ENCODE measurements around the gene PTPMT1.
A peak's percentile ranks its signal among the peaks of the same experiment; 100 is the strongest.
"Not testable (repeated sequence)": the region's sequence is repeated elsewhere in the genome, so short reads cannot be mapped to it uniquely, and the experiment has no call there.

Gene PTPMT1

DNA sequence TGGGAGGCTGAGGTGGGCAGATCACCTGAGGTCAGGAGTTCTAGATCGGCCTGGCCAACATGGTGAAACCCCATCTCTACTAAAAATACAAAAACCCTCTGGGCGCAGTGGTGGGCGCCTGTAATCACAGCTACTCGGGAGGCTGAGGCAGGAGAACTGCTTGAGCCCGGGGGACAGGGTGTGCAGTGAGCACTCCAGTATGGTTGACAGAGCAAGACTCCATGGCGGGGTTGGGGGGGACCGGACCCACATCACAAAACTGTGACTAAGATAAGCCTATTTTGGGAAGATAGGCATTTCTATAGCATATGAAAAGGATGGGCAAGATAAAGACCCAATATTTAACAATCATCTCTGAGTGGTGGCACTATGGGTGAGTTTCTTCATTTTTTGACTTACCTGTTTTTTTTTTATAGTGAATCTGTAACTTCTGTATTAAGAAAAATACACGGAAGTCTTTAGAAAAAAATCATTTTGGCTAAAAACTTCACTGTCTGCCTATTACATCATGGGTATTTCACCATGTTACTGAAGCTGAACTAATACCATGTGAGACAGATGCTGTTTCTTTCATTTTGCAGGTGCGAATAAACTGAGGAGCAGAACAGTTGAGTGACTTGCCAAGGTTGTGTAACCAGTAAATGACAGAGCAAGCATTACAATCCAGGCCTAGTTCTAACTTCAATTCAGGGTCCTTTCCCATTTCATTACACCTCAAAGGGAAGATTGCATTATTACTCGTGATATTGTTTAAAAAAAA, 14.9 kb upstream of the PTPMT1 start:
- no peak for DNase-seq

DNA sequence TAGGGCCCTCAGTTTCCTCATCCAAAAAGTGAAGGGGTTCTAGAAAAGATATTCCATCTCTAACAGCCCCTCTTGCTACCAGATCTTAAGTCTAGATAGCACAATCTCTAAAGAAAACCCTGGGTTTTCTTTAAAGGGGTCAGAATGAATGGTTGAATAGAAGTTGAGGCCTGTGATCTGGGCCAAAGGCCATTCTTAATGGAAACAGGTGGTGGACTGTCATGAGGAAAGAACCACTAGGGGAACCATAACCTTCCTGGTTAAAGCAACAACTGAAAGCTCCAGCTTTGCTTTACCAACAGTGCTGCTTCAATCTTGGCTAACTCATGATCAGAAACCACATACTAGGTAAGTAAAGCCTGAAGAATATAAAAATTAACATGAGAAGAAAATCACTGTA, 14.3 kb upstream of the PTPMT1 start:
- no peak for DNase-seq

DNA sequence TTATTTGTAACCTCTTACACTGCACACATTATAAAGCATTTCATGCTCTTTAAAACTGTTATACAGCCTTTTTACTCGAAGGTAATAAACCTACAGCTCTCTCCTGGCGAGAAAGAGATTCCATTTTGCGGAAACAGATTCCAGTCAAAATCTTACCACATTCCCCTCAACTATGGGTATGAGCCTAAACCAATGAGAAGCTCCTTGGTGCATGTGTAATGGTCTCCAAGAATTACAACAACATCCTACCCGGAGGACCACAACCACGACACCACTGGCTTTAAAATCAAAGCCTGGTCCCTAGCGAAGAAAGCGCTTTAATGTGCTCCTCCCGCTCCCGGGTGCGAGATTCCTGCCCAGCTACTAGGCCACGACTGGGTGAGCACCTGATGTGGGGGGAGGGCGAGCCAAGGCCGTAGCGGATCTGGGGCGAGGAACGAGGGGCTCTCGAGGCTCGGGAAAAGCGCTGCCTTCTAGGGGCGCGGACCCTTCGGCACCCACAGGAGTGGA, 13.3 kb upstream of the PTPMT1 start:
- peak; percentile 50 for DNase-seq

DNA sequence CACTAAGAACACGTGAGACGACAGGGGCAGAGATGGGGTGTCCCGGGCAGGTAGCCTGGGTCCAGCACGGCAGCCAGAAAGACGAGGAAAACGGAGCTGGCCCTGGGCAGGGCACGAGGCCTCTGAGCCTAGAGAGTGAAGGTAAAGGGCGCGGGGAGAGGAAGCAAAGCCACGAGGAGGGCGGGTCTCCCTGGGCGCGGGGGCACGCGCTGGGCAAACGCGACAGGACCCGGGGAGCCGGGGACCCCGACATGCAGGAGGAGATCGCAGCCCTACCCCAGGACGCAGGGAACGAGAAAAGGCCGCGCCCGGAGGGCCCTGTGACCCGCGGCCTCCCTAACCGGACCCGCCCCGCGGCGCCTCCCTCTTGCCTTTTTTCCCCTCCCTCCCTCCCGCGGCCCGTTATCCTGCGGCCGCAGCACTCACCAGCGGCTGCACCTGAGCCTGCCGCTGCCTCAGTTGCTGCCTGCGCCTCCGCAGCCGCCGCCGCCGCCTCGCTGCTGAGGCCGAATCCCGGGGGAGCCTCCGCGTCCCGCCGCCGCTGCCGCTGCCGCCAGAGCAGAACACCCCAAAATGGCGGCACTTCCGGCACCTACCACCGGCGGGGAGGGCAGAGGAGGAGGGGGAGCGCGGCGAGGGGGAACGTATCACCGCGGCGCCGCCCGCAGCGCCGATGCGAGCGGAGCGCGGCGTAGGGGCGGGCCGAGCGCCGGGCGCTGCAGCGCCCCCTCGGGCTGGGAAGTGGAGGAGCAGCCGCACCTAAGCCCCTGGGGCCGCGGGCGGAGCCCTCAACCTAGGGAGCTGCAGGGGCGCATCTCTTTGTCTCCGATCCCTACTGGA, 12.6 kb upstream of the PTPMT1 start, which contains the start of gene CELF1:
Gene CELF1, minus strand, starts transcription at position 567 of the 840 bp plus-strand sequence. CDS start 53,609 bp downstream, outside the sequence.
- peak; percentile 89 for DNase-seq

DNA sequence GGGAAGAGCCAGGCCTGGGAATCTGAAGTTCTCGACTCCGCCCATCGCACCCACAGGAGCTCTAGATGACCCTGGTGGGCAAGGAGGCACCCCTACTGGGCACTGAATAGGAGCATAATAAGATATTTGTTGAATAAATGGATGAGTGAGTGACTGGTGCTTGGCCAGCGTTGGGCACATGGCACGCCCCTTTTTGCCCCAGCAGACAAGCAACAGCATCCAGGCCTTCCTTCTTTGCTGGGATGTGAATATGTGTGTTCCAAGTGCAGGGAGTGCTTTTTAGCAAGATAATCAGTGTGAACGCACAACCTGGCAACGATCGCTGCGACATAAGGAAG, 12.0 kb upstream of the PTPMT1 start:
- no peak for DNase-seq

DNA sequence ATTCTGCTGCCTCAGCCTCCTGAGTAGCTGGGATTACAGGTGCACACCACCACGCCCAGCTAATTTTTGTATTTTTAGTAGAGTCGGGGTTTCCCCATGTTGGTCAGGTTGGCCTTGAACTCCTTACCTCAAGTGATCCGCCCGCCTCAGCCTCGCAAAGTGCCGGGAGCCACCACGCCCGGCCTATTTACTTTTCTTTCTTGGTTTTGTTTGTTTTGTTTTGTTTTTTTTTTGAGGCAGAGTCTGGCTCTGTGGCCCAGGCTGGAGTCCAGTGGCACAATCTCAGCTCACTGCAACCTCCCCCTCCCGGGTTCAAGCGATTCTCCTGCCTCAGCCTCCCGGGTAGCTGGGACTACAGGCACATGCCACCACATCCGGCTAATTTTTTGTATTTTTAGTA, 8.4 kb upstream of the PTPMT1 start:
- not testable (repeated sequence) for DNase-seq

DNA sequence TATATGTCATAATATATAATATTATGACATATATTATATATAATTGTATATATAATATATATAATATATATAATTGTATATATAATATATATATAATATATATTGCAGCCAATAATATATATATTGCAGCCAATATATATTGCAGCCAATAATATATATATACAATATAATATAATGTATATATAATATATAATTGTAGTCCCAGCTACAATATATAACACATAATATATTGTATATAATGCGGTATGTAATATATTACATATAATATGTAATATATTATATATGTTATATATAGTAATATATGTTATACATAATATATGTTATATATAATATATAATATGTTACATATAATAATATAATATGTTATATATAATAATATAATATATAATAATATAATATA, 6.7 kb upstream of the PTPMT1 start:
- DNase-seq = no peak

DNA sequence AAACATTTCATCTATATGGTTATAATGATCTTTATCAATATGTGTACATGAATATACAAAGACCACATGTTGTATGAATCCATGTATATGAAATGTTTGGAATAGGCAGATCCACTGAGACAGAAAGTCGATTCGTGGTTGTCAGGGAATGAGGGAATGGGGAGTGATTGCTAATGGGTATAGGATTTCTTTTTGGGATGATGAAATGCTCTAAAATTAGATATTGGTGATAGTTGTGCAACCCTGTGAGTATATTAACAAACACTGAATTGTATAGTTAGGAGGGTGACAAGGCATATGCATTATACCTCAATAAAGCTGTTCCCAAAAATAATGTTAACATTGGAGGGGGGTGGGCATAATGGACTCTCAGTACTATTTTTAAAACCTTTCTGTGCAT, 5.0 kb upstream of the PTPMT1 start:
- DNase-seq = peak; percentile 59

DNA sequence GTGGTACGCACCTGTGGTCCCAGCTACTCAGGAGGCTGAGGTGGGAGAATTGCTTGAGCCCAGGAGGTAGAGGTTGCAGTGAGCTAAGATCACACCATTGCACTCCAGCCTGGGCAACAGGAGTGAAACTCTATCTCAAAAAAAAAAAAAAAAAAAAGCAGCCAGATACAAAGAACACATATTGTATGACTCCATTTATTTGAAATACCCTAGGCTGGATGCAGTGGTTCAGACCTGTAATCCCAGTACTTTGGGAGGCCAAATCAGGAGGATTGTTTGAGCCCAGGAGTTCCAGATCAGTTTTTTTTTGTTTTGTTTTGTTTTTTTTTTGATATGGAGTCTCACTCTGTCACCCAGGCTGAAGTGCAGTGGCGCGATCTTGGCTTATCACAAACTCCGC, 3.0 kb upstream of the PTPMT1 start:
- not testable (repeated sequence) for DNase-seq

DNA sequence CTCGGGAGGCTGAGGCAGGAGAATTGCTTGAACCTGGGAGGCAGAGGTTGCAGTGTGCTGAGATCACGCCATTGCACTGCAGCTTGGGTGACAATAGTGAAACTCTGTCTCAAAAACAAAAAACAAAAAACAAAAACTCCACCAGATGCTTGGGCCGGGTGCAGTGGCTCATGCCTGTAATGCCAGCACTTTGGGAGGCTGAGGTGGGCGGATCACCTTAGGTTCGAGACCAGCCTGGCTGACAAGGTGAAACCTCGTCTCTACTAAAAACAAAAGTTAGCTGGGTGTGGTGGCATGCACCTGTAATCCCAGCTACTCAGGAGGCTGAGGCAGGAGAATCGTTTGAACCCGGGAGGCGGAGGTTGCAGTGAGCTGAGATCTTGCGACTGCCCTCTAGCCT, 1.0 kb upstream of the PTPMT1 start:
- not testable (repeated sequence) for DNase-seq

DNA sequence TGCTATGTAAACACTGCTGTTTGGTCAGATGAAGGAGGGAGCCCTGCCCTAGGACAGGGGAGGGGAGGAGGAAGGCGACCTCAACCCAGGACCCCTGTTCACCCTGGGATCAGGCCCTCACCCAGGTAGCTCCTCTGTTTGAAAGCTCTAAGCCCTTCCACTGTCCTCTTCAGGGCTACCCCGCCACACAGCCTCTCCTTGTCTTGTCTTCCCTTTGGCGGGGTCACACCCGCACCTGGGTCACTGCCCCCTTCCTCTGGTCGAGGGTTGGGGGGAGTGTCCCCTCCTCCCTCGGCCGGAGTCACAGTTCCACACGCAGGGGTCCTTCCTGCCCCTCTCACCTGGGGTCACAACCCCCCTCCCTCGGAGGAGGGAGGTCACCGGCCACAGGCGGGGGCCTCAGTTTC, 463 bp upstream of the PTPMT1 start:
- no peak for DNase-seq

DNA sequence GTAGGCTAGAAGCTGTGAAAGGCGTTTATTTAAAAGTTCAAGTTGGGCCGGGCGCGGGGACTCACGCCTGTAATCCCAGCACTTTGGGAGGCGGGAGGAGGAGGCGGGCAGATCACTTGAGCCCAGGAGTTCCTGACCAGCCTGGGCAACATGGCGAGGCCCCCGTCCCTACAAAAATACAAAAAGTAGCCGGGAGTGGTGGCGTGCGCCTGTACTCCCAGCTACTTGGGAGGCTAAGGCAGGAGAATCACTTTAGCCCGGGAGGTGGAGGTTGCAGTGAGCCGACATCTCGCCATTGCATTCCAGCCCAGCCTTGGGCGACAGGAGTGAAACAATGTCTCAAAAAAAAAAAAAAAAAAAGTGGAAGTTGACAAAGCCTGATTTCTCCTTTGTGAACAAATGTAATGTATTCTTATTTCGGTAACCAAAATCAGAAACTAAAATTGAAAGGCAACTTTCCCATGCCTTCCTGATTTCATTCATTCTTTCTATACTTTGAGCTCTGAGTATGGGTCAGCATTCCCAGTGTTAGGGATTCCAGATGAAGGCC, 825 bp downstream of the PTPMT1 start:
- DNase-seq = no peak

DNA sequence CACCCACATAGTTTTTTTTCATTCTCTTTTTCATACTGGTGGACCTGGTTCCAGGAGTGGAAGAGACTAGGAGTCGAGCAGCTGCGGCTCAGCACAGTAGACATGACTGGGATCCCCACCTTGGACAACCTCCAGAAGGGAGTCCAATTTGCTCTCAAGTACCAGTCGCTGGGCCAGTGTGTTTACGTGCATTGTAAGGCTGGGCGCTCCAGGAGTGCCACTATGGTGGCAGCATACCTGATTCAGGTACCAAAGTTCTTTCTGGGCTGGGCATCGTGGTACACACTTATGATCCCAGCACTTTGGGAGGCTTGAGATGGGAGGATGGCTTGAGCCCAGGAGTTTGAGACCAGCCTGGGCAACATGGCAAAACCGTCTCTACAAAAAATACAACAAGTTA, 4.2 kb downstream of the PTPMT1 start:
- no peak for DNase-seq

DNA sequence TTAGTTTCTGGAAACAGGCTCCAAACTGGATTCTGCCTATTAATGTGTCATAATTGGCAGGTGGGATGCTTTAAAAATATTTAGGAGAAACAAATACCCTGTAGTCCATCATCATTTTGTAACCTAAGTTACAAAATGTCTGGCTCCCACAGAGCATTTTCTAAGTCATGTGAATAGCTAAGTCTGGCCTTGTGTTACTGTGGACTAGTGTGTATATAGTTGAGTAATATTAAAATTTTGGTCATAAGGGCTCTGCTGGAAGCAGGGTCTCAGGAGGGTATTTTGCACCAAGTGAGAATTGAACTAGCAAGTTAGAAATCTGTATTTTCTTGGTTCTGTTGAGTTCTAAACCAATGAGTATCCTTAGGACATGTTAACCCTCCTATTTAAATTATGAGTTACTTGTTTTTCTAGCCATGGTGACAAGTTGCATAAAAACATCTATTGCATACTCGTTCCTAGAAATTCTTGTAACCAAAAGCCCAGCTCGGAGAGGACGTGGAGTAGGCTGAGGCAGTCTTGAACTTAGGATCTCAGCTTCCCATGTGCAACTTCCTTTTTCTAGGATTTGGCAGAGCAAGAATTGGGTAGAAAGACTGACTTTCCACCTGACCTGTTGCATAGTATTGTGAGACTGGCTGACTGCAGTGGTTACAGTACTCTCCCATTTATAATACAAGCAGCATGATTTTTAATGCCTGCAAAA, 5.4 kb downstream of the PTPMT1 start:
- no peak for DNase-seq

DNA sequence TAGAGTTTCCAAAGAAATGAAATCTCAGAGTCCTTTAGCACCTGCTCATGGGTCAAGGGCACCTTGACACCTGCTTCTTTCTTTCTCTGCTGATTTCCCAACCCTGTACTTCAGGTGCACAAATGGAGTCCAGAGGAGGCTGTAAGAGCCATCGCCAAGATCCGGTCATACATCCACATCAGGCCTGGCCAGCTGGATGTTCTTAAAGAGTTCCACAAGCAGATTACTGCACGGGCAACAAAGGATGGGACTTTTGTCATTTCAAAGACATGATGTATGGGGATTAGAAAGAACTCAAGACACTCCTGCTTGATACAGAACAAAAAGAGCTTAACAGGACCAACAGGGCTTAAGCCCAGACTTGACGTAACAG, 5.9 kb downstream of the PTPMT1 start:
- DNase-seq = no peak

DNA sequence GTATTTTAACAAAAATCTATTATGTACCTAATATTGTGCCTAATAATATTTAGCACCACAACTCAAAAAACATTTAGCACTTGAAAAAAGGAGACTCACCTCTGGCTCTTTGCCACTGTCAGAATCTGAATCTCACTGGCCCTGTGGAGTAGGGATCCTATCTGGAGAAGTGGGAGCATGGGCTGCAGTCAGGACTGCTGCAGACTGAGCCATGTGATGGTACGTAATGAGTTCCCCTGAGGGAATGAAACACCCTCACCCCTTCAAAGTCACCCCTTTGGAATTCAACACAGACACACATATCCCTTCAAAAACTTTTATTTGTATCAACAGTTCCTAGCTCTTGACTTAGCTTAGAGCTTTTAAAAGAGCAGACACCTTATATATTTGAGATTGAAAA, 6.5 kb downstream of the PTPMT1 start:
- DNase-seq = peak; percentile 34

DNA sequence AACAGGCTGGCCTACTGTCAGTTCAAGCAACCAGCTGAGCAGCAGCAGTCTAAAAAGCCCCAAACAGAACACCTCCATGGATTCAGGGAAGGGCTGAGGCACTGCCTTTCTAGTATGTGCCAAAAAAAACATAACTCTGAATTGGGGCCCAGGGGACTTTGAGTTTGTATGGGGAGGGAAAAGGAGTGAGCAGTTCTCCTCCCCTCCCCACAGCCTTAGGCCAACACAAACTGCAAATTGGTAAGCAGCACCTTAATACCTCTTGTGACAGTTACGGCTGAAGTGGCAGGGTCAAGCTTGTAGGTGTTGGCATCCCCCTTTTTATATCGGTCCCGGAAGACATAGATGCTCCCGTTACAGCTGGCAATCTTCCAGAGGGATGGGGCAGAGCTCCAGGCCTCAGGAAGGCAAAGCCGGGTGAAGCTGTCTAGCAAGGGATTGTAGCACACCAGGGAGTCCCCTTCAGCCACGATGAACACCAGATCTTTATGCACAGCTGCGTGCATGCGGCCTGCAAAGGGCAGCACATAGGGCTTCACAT, 7.4 kb downstream of the PTPMT1 start:
- no peak for DNase-seq

DNA sequence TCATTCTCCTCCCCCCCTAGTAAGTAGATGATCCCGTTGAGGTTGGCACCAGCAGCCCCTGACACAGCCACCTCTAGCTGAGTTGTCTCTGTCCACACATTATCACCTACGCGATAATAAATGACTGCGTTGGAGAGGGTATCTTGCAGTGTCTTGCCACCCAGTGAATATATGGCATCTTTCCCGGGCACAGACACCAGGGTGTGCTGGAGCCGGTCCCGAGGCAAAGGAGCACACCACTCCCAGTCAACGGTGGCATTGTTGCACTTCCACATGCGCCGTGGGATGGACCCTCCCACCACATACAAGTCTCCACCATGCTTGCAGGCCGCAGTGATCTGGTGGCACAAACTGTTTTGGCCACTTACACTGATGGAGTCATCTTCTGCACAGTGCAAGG, 7.9 kb downstream of the PTPMT1 start:
- no peak for DNase-seq

DNA sequence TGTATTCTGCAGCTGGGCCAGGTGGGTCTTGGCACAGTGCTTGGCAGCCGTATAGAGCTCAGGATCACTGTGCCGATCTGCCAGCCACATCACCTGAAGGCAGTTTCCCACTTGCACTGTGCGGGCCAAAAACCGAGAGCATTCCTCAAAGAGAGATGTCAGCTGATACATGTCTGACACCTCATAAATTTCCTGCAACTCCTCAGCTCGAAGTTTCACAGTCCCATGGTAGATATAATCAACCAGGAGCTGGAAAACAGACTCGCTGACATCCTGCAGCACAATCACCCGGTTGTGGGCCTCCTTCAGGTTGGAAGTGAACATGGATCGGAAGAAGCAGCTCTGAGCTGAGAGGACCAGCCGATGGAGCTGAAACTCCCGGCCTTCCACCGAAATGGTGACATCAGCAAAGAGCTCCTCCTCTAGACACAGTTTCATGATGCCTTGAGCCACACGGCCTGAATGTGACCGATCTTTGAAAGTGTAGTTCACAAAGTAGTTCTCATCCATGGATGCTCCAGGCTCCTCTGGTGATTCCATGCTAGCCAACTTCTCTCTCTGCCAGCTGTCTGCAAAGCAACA, 12.2 kb downstream of the PTPMT1 start:
- DNase-seq = no peak

DNA sequence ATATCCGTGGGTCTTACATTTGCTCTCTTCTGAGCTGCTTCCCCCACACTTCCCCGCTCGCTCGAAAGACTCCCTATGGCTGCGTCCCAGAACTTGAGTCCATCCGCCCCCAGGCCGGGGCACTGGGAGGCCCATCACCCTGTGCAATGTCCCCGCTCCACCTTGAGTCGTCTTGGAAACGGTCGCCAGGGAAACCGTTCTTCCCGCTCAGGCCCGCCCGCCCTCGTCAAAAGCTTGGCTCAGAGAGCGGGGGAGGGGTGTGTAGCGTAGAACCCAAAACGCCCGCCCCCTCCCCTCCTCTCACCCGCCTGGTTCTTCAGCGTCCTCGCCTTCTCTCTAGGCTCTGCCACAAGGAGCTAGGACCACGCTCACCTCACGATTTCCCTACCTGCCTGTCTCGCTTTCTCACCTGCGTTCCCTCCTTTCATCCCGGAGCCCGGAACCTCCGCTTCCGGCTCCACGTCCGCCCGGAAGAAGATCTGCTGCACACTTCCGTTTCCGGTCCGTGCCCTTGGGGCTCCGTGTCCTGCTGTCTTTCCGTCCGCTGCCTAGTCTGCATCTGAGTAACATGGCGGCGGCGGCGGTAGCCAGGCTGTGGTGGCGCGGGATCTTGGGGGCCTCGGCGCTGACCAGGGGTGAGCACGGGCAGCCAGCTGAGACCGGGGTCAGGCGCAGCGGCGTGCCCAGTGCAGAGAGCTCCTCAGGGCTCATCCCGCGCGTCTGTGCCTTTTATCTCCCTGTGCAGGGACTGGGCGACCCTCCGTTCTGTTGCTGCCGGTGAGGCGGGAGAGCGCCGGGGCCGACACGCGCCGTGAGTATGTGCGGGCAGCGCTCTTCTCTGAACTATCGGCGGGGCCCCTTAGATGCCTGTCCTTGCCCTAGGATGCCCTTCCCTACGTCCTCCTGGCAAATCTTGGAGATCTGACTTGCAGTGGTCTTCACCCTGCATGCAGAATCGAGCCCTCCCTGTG, 13.4 kb downstream of the PTPMT1 start, which contains the start of the genes KBTBD4 and NDUFS3:
Gene KBTBD4, minus strand, starts transcription at position 447 of the 971 bp plus-strand sequence. Its CDS starts 19 bp downstream, at position 428.
Gene NDUFS3, plus strand, starts transcription at position 551 of the 971 bp plus-strand sequence. Its CDS starts 18 bp downstream, at position 569.
- DNase-seq = peak; percentile 89

DNA sequence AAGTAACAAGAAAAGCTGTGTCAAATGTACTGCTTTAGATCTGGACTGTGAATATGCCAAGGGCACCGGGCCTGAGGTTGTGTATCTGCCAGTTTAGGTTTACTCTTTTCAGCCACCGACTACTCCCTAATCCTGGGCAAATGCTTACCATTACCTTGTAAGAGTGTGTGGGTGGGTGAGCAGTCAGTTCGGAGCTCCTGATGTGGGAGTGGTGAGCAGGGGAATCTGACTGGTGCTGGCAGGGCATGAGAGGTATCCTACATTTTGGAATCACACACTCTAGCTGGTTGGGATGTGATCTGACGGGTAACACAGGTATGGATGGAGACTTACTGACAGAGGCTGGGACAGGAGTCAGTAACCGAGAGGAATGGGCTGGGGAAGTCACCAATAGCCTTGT, 18.4 kb downstream of the PTPMT1 start:
- no peak for DNase-seq

All from fibroblast of skin of right quadriceps (primary cell).